Activated CD8-positive, alpha-beta memory T cell treated with anti-CD3 and anti-CD28 coated beads for 24 hours (primary cell): Measurements from ENCODE around the gene RDH14.

Experiments used
- DNase-seq: peaks from one replicate; pipeline ENCODE4 v3.0.0-alpha.2; 2020

Gene RDH14

DNA sequence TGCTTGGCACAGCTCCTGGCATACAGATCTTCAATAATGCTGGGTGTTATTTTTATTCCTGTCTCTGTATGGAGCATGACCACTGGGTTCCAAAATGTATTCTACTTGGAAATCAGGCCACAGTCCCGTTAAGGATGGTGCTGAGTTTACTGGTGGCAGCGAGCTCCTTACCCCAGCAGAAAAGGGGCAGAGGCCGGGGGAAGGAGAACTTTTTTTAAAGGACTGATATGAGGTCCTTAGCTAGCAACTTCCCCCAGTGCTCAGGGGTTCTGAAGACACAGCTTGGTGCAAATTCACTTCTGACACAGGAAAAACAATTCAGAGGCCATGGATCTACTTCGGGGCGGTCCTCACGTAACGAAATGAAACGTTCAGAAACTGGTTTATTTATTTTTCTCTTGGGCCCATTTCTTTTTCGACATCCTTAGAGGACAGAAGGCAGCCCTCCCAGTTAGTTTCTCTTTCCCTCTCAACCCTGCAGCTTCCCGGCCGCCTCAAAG lies 872 bp downstream of the RDH14 start:
- no peak for DNase-seq

GRCh38 chr2:18558458-18558857 lies 2.0 kb downstream of the RDH14 start:
- no peak for DNase-seq

GRCh38 chr2:18557121-18557520 lies 3.3 kb downstream of the RDH14 start:
- no peak for DNase-seq

GRCh38 chr2:18552351-18553077 lies 7.9 kb downstream of the RDH14 start:
- DNase-seq, result no peak

DNA sequence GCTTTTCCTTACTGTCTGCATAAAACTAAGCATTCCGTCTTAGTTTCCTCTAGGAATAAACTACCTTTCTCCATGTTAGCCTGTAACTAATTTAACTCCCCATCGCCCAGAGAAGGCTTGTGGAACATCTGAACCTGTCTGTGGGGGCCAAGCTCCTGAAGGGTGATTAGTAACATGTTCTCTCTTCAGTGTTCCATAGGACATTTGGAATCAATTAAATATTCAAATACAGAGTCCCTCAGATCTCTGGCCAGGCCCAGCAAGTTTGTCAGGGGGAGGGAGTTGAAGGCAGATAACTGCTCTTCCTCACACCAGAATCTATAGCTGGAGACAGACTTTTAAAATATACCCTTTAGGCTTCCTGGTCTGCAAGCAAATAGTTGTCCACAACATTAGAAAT lies 8.8 kb downstream of the RDH14 start:
- no peak for DNase-seq

- DNase-seq, result no peak
These were observed 9.3 kb downstream of the RDH14 start for GRCh38 chr2:18551169-18551568.

GRCh38 chr2:18550433-18550832 lies 10.0 kb downstream of the RDH14 start:
- no peak for DNase-seq

DNA sequence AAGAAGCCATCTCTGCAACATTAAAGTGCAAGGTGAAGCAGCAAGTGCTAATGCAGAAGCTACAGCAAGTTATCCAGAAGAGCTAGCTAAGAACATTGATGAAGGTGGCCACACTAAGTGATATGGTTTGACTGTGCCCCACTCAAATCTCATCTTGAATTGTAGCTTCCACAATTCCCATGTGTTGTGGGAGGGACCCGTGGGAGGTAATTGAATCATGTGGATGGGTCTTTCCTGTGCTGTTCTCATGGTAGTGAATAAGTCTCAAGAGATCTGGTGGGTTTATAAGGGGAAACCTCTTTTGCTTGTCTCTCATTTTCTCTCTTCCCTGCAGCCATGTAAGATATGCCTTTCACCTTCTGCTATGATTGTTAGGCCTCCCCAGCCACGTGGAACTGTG lies 11.4 kb downstream of the RDH14 start:
- no peak for DNase-seq

GRCh38 chr2:18548621-18549020 lies 11.8 kb downstream of the RDH14 start:
- no peak for DNase-seq

GRCh38 chr2:18546567-18546966 lies 13.9 kb downstream of the RDH14 start:
- no peak for DNase-seq

DNA sequence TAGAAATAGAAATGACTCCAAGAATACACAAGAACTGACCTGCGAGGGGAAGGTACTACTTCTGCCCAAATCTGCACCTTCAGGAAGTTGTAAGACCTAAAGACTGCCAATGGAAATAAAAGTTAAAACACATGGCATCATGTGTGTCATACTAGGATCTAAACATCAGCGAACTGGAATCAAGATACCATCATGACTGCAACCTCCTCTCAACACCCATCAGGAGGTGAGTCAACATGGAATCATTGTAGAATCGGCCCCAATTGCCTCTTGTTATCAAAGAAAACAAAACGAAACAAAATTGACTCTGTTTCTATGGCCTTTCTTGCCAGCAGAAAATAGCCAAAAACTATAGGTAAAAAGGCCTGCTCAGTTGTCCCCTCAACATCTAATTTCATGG lies 15.1 kb downstream of the RDH14 start:
- DNase-seq, result no peak

GRCh38 chr2:18544171-18544570 lies 16.3 kb downstream of the RDH14 start:
- no peak for DNase-seq

DNA sequence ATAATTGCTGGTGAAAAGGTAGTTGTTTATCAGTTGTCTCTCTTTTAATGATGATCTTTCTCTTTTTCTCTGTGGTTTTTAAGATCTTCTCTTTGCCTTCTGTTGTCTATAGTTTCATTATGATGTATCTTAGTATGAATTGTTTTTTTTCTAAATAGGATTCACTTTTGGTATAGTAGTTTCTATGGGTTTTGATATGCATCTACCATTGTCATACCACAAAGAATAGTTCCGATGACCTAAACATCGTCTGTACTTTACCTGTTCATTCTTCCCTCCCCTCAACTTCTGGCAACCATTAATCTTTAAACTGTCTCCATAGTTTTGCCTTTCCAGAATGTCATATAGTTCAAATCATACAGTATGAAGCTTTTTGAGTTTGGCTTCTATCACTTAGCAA lies 19.6 kb downstream of the RDH14 start:
- no peak for DNase-seq

DNA sequence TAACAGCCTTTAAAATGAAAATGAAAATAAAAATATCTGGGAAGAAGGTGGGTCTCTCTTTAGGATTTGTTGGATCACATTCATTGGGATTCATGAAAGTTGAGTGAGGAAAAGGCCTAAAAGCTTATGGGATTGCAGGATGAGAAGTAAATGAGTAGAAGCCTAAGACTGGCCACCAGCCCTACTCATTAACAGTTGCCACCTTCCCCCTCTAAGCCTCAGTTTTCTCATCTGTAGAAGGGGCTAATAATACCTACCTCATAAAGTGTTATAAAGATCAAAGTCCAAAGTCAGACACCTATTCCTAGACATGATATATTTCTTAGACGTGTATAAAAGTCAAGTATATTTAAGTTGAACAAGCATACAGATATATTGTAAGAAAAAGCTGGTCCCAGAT lies 23.8 kb downstream of the RDH14 start:
- no peak for DNase-seq

DNA sequence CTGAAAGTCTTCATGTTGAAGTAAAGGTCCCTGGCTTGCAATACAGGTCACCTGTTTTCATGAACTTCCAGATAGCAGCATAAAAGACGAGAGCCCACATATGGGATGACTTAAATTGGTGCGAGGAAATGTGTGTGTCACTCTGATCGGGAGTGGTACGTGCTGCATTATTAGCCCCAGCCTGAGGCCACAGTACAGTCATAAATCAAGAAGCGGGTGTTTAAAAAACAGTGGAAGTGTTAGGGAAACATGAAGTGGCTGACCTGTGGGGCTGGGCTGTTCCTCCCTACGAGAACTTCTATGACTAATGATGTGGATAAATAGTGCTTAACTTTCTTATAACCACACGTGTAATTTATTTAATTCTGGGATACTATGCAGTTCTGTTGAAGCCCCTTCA lies 24.4 kb downstream of the RDH14 start:
- no peak for DNase-seq

DNA sequence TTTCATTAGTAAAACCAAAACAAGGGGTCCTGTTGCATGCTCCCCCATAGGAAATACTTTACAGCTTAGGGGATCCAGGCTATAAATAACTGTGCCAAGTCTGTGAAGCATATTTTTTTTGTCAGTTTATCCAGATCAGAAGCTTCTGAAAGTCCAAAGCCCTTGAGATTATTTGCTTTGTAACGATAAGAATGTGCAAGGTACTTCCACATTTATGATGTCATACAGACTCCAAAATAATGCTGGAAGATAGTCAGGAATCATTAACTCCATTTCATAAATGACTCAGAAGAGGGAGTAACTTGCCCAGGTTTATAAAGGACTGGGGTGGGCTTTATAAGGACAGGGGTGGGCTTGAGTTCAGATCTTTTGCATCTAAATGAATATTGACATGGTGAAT lies 29.3 kb downstream of the RDH14 start:
- DNase-seq, result no peak

DNA sequence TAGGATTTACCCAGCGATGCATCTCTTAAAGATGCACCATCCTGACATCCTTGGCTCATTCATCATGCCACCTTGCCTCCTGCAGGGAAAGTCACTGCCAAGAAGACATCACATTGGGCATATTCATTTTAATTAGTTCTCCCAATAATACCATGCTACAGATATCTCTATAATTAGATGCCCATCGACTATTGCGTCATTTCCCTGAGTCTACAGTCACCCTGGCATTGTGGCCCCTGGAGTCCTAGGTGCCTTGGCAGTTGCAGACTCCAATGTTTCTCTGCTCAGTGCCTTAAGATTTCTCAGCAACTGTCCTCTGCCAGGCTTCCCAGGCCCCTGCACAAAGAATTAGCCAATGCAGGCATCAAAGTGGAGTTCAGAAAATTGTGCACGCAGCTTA lies 32.6 kb downstream of the RDH14 start:
- DNase-seq, result no peak

DNA sequence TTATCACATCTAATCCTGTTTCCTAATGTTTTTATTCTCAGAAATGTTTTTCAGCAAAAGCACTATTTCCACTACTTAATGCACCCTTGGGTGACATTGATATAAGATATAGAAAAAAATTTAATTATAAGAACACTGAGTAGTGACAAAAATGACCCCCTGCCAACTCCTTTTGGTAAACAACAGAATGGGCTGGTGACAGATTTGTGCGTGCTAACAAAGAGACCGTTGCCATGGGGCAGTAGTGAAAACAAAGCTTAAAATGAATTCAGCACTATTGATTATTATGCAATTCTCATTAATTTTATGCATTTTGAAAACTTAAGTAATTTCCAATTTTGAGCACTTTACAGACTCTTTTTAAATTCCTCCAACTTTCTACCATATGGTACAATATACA lies 33.1 kb downstream of the RDH14 start:
- DNase-seq, result no peak

GRCh38 chr2:18526429-18526828 lies 34.0 kb downstream of the RDH14 start:
- no peak for DNase-seq

DNA sequence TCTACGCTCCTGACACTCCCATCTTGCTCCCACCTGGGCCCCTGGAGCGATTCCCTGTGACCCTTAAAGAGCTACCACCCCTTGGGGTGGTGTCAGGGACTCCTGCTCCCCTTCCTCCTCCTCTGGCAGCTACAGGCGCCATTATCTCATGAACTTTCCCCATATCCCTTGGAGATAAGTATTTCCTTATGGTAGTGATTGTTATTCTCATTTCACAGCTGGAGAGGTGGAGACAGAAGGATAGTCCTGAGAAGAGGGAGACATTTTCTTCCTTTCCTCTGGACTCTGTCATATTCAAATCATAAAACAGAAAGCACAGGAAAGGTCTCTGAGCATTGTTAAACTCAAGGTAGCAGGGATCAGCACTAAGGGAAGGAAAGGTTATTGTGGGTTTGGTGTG lies 34.6 kb downstream of the RDH14 start:
- no peak for DNase-seq

DNA sequence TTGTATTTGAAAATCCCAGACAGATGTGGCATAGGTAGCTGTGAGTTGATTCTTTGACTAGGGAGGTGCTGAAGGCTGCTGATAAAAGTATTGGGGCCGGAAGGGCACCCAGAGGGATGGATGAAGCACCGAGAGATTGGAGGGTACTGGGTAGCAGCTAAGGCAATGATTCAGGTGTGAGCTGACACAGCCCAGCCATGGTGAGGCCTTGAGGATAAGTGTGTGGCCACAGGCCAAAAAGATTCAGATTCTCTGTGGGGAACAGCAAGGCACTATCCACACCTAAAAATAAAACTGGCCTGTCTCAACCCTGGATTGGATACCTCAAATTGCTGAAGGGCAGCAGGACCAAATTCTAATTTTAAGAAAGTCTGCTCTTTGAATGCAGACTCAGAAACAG lies 35.2 kb downstream of the RDH14 start:
- DNase-seq, result no peak

GRCh38 chr2:18522484-18523146 lies 37.8 kb downstream of the RDH14 start:
- DNase-seq, result no peak

- peak; percentile 91 for DNase-seq
These were observed 39.7 kb downstream of the RDH14 start for GRCh38 chr2:18520451-18521425.
